ENCODE data around the gene PEAK1.

The PEAK1 gene

GRCh38 chr15:77355321-77355720 is 64.6 kb downstream of the PEAK1 start:
- no peak for DNase-seq

GRCh38 chr15:77354063-77354462 is 65.8 kb downstream of the PEAK1 start:
- DNase-seq: no peak

GRCh38 chr15:77352887-77353286 is 67.0 kb downstream of the PEAK1 start:
- DNase-seq: no peak

GRCh38 chr15:77350792-77351191 is 69.1 kb downstream of the PEAK1 start:
- DNase-seq: peak; percentile 2

- no peak for DNase-seq
Observed at GRCh38 chr15:77349666-77350065, 70.2 kb downstream of the PEAK1 start.

- no peak for DNase-seq
Observed at GRCh38 chr15:77348511-77348910, 71.4 kb downstream of the PEAK1 start.

GRCh38 chr15:77347197-77347596 is 72.7 kb downstream of the PEAK1 start:
- DNase-seq: no peak

- DNase-seq: peak; percentile 12
Observed at GRCh38 chr15:77346245-77347036, 73.5 kb downstream of the PEAK1 start.

GRCh38 chr15:77342807-77343206 is 77.1 kb downstream of the PEAK1 start:
- no peak for DNase-seq

- DNase-seq: no peak
Observed at GRCh38 chr15:77340245-77340644, 79.7 kb downstream of the PEAK1 start.

- no peak for DNase-seq
Observed at GRCh38 chr15:77336006-77336405, 83.9 kb downstream of the PEAK1 start.

- no peak for DNase-seq
Observed at GRCh38 chr15:77335298-77335697, 84.6 kb downstream of the PEAK1 start.

GRCh38 chr15:77333166-77333565 is 86.7 kb downstream of the PEAK1 start:
- no peak for DNase-seq

- DNase-seq: no peak
Observed at GRCh38 chr15:77329202-77329601, 90.7 kb downstream of the PEAK1 start.

- DNase-seq: no peak
Observed at GRCh38 chr15:77327844-77328529, 91.9 kb downstream of the PEAK1 start.

- DNase-seq: no peak
Observed at GRCh38 chr15:77327168-77327567, 92.7 kb downstream of the PEAK1 start.

GRCh38 chr15:77326366-77326765 is 93.5 kb downstream of the PEAK1 start:
- no peak for DNase-seq

GRCh38 chr15:77312523-77312922 is 107.4 kb downstream of the PEAK1 start:
- no peak for DNase-seq

GRCh38 chr15:77311618-77312398 is 108.1 kb downstream of the PEAK1 start:
- no peak for DNase-seq

GRCh38 chr15:77311020-77311419 is 108.9 kb downstream of the PEAK1 start:
- DNase-seq: no peak

GRCh38 chr15:77309392-77309791 is 110.5 kb downstream of the PEAK1 start:
- no peak for DNase-seq

- no peak for DNase-seq
Observed at GRCh38 chr15:77305953-77306352, 114.0 kb downstream of the PEAK1 start.

- DNase-seq: no peak
Observed at GRCh38 chr15:77296773-77297337, 123.0 kb downstream of the PEAK1 start.
